ENCODE measurements around the gene NTRK1. TPM values are rescaled to one million over a fixed set of nuclear protein-coding genes. Genes with fewer than 3 reads are reported as not detected.

The NTRK1 gene
- total and polyA plus RNA-seq, 2 donors (not counting 1 experiment from before 2014, with no cell fraction given), result not detected

- 75% methylated on average over 11 of the region's 16 CpGs for WGBS (ENCODE audit: insufficient coverage)
- H4K20me1 ChIP-seq (ENCODE audit: control insufficient read depth, insufficient read depth, low read length, poor library complexity, severe bottlenecking), result no peaks in the 10 kb centered on the region
- no peak overlapping the region for H3K4me2 ChIP-seq (replicated peaks; ENCODE audit: low read depth, low read length, poor library complexity, severe bottlenecking)
- TF ChIP-seq EZH2 (IDR thresholded peaks at IDR 0.05; ENCODE audit: borderline replicate concordance, insufficient read depth, low read depth, low read length, poor library complexity, severe bottlenecking), result no peak
- TF ChIP-seq, protein P1, sequence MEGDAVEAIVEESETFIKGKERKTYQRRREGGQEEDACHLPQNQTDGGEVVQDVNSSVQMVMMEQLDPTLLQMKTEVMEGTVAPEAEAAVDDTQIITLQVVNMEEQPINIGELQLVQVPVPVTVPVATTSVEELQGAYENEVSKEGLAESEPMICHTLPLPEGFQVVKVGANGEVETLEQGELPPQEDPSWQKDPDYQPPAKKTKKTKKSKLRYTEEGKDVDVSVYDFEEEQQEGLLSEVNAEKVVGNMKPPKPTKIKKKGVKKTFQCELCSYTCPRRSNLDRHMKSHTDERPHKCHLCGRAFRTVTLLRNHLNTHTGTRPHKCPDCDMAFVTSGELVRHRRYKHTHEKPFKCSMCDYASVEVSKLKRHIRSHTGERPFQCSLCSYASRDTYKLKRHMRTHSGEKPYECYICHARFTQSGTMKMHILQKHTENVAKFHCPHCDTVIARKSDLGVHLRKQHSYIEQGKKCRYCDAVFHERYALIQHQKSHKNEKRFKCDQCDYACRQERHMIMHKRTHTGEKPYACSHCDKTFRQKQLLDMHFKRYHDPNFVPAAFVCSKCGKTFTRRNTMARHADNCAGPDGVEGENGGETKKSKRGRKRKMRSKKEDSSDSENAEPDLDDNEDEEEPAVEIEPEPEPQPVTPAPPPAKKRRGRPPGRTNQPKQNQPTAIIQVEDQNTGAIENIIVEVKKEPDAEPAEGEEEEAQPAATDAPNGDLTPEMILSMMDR (IDR thresholded peaks at IDR 0.05), result no peak
- Mint-ChIP-seq H3K4me3 (no peak overlapping the region), H3K9me3 (ENCODE audit: insufficient read depth) (no peaks in the 10 kb centered on the region), H3K4me1 (peaks cover 8% of the 10 kb centered on the region), H3K27ac (no peak overlapping the region), H3K27me3 (peaks cover 76% of the 10 kb centered on the region)
- ChIA-PET CTCF (interaction anchor here (0.6 to 1.4 kb wide), 3 partner anchors 19 to 143 kb away, joined by 3 to 5 read pairs (median 4); partner anchors contain the start of gene NTRK1), POLR2A (interaction anchor here (0.6 kb wide), 1 partner anchor 42 kb away, joined by 11 read pairs; no protein-coding TSS in a partner anchor)
- H3K27me3 ChIP-seq (replicated peaks in 1 of 4; ENCODE audit: control extremely low read depth in 1 of 4, control insufficient read depth in 3 of 4, insufficient read depth in 4 of 4, low read length in 3 of 4), result peaks cover 0 to 63% (median 23%) of the 10 kb centered on the region in 4 experiments
- H3K9ac ChIP-seq (ENCODE audit: low read length), result no peak overlapping the region
- no peak for ATAC-seq (ENCODE audit: low read depth)
- H3K36me3 ChIP-seq (replicated peaks in 1 of 2; ENCODE audit: control extremely low read depth in 1 of 2, control insufficient read depth in 1 of 2, extremely low read depth in 1 of 2, insufficient read depth in 2 of 2, low read length in 1 of 2), result no peaks in the 10 kb centered on the region
- H3K4me3 ChIP-seq (ENCODE audit: control extremely low read depth in 1 of 5, extremely low read depth in 1 of 5, insufficient read depth in 1 of 5, low read depth in 2 of 5, low read length in 4 of 5), result no peak overlapping the region
- intact Hi-C loops (cut with micrococcal nuclease), result no loop called here
- H3K79me2 ChIP-seq (ENCODE audit: control insufficient read depth, insufficient read depth, low read length), result no peaks in the 10 kb centered on the region
- H2AFZ ChIP-seq (ENCODE audit: insufficient read depth, low read depth, low read length, poor library complexity, severe bottlenecking), result no peak overlapping the region
- H3K9me3 ChIP-seq (ENCODE audit: control extremely low read depth in 1 of 3, control insufficient read depth in 2 of 3, insufficient read depth in 1 of 3, low read length in 2 of 3), result peaks cover 0 to 8% (median 0%) of the 10 kb centered on the region in 3 donors
- DNase-seq, result no peak
- no peak overlapping the region for H3K27ac ChIP-seq (ENCODE audit: low read length in 2 of 2)
- H3K4me1 ChIP-seq (ENCODE audit: control insufficient read depth in 2 of 2, insufficient read depth in 2 of 2, low read length in 2 of 2), result peaks cover 7 to 8% of the 10 kb centered on the region in 2 donors
These were observed 19.3 kb upstream of the NTRK1 start for GRCh38 chr1:156841295-156841855.

DNA sequence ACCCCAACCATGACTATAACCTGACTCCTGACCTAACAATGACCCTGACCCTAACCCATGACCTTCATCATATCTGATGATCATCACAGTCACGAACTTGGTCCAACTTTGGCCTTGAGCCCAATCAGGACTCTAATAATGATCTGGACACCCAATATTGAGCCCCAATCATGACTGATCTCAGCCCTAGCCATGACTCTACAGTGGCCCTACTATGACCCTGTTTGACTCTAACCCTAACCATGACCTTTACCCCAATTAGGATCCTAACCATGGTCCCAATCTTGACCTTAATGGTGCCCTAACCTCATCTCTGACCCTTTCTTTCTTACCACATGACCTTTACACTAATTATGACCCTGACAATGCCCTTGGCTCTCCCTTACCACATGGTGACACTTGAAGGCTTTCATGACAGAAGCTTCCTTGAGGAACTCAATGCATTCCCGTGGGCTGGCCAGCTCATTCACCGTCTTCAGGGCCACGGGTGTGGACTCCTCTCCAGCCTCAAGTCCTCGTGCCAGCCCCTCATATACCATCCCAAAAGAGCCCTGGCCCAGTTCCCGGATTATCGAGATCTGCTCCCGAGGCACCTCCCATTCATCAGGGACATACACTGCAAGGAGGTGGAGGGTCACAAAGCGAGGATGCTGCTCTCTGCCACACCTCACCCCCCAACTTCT lies 17.9 kb upstream of the NTRK1 start:
- no peaks in the 10 kb centered on the region for H3K36me3 ChIP-seq (replicated peaks in 1 of 2; ENCODE audit: control extremely low read depth in 1 of 2, control insufficient read depth in 1 of 2, extremely low read depth in 1 of 2, insufficient read depth in 2 of 2, low read length in 1 of 2)
- no peak overlapping the region for H3K27ac ChIP-seq (ENCODE audit: low read length in 2 of 2)
- TF ChIP-seq EZH2 (IDR thresholded peaks at IDR 0.05; ENCODE audit: borderline replicate concordance, insufficient read depth, low read depth, low read length, poor library complexity, severe bottlenecking), result no peak
- TF ChIP-seq, protein P1 (IDR thresholded peaks at IDR 0.05), result no peak
- H3K27ac Mint-ChIP-seq, result no peak overlapping the region
- CTCF ChIA-PET, result interaction anchor here (0.6 kb wide), 1 partner anchor 38 kb away, joined by 3 read pairs; no protein-coding TSS in a partner anchor
- peaks cover 7 to 8% of the 10 kb centered on the region in 2 donors for H3K4me1 ChIP-seq (ENCODE audit: control insufficient read depth in 2 of 2, insufficient read depth in 2 of 2, low read length in 2 of 2)
- H3K9me3 ChIP-seq (ENCODE audit: control extremely low read depth in 1 of 3, control insufficient read depth in 2 of 3, insufficient read depth in 1 of 3, low read length in 2 of 3), result peaks cover 0 to 8% (median 0%) of the 10 kb centered on the region in 3 donors
- no peak for ATAC-seq (ENCODE audit: low read depth)
- H4K20me1 ChIP-seq (ENCODE audit: control insufficient read depth, insufficient read depth, low read length, poor library complexity, severe bottlenecking), result no peaks in the 10 kb centered on the region
- H3K27me3 ChIP-seq (replicated peaks in 1 of 4; ENCODE audit: control extremely low read depth in 1 of 4, control insufficient read depth in 3 of 4, insufficient read depth in 4 of 4, low read length in 3 of 4), result peaks cover 0 to 68% (median 23%) of the 10 kb centered on the region in 4 experiments
- no peak overlapping the region for H2AFZ ChIP-seq (ENCODE audit: insufficient read depth, low read depth, low read length, poor library complexity, severe bottlenecking)
- WGBS (ENCODE audit: insufficient coverage), result 88% methylated on average over 9 of the region's 9 CpGs
- H3K4me3 ChIP-seq (ENCODE audit: control extremely low read depth in 1 of 5, extremely low read depth in 1 of 5, insufficient read depth in 1 of 5, low read depth in 2 of 5, low read length in 4 of 5), result no peak overlapping the region
- no peak for DNase-seq
- H3K4me3 Mint-ChIP-seq, result no peak overlapping the region
- no peaks in the 10 kb centered on the region for H3K9me3 Mint-ChIP-seq (ENCODE audit: insufficient read depth)
- POLR2A ChIA-PET, result no interaction called here
- peaks cover 8% of the 10 kb centered on the region for H3K4me1 Mint-ChIP-seq
- no peaks in the 10 kb centered on the region for H3K79me2 ChIP-seq (ENCODE audit: control insufficient read depth, insufficient read depth, low read length)
- no peak overlapping the region for H3K4me2 ChIP-seq (replicated peaks; ENCODE audit: low read depth, low read length, poor library complexity, severe bottlenecking)
- intact Hi-C loops (cut with micrococcal nuclease), result no loop called here
- H3K27me3 Mint-ChIP-seq, result peaks cover 79% of the 10 kb centered on the region
- H3K9ac ChIP-seq (ENCODE audit: low read length), result no peak overlapping the region

Measured in B cell (primary cell).